Adrenal gland (tissue), 5 donors: ENCODE results near the gene SHF.

Experiments
- CTCF ChIP-seq, 6 experiments: fragments of 450-650 bp in 4 of 6; fragments of 200-600 bp in 2 of 6; sonication (generic) in 1 of 6; IDR thresholded peaks; 1 replicate in 5 of 6; 2 replicates in 1 of 6; pipeline versions ENCODE4 v1.5.1 to v1.8.0; 2016 to 2021; ENCODE audit warnings: antibody characterized with exemption in 6 of 6, mild to moderate bottlenecking in 2 of 6, moderate library complexity in 1 of 6
- POLR2A ChIP-seq, 2 donors: fragments of 450-650 bp; IDR thresholded peaks; one replicate each; pipeline ENCODE4 v1.6.1; 2017; ENCODE audit warnings: antibody characterized with exemption in 2 of 2, mild to moderate bottlenecking in 2 of 2, moderate library complexity in 1 of 2
- donor health status: DM: no; HTN: no; CAD: no.

GRCh38 chr15:45133561-45133920 lies 54.2 kb downstream of the SHF start:
- no peak for TF ChIP-seq CTCF (IDR thresholded peaks at IDR 0.05)
- TF ChIP-seq POLR2A (IDR thresholded peaks at IDR 0.05): no peak
